Measurements from ENCODE around the gene TCEAL2. TPM values are rescaled to one million over a fixed set of nuclear protein-coding genes. Genes with fewer than 3 reads are reported as not detected.
A peak's percentile ranks its signal among the peaks of the same experiment; 100 is the strongest.

The TCEAL2 gene
- total RNA-seq, 1 experiment from 2014 or later: 12.6 TPM

DNA sequence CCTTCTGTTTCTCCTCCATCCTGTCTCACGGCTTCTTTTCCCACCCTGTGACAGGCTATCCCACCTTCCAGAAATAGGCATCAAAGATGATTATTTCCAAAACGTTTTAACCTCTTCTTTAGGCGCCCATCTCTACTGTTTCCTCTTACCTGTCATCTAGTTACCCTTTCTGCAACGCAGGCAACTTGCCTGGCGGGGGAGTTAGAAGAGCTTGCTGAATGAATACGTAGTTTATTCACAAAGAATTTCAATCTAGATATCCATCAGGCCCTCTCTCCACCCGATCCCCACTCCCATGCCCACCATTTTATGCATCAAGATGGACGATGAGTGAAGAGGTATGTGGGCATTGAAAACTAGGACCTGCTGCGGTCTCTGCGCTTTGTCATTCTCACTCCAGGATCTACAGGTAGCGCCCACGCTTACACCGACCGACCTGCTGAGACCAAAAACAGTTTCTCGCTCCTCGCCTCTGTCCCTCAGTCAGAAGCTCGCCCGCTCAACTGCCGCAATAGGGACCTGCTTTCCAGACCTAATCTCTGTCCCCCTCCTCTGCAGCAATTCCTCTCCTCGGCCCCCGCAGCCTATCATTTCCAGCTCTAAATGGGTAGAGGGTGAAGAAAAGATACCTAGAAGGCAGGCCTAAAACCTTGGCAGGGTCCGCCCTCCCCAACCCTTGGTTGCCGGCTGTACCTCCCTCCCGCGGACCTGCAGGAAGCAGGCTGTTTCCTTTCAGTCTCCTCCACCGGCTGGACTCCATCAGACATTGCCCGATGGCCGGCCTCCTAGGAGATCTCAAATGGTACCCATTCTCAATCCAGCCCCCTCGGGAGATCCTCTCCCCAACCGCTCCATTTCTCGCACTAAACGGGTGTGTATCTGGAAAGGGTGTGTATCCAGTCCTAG is 29.7 kb downstream of the TCEAL2 start:
- Histone ChIP-seq H3K23me2 (ENCODE audit: insufficient read length, low read depth, low read length, poor library complexity, severe bottlenecking) (peaks cover 5% of the 10 kb centered on the region), H3K27ac (ENCODE audit: insufficient read length, low read depth, low read length) (no peak overlapping the region), H2AFZ (ENCODE audit: low read length) (no peak overlapping the region), H2AK5ac (ENCODE audit: insufficient read length, low read length) (no peak overlapping the region), H3K23ac (ENCODE audit: insufficient read length, low read depth, low read length) (no peak overlapping the region), H4K91ac (ENCODE audit: insufficient read length, low read depth, low read length) (no peak overlapping the region), H3K4me2 (ENCODE audit: insufficient read depth, insufficient read length, low read length) (peak overlapping the region; percentile 92), H2BK5ac (ENCODE audit: insufficient read length, low read length) (no peak overlapping the region), H3K79me2 (ENCODE audit: insufficient read depth, low read length) (no peaks in the 10 kb centered on the region), H2BK20ac (ENCODE audit: low read depth, low read length, poor library complexity, severe bottlenecking) (no peak overlapping the region), H4K20me1 (ENCODE audit: control insufficient read depth, insufficient read depth, insufficient read length) (no peaks in the 10 kb centered on the region), H3K4me1 (ENCODE audit: insufficient read depth, low read length) (no peaks in the 10 kb centered on the region), H3K27me3 (ENCODE audit: insufficient read depth, low read length) (no peaks in the 10 kb centered on the region), H4K5ac (ENCODE audit: insufficient read length, low read depth, low read length) (no peak overlapping the region), H3K56ac (ENCODE audit: insufficient read length, low read depth, low read length) (no peak overlapping the region), H2BK12ac (ENCODE audit: insufficient read length, low read depth, low read length) (no peak overlapping the region), H4K8ac (replicated peaks; ENCODE audit: insufficient read length, low read depth, low read length) (no peak overlapping the region), H3T11ph (ENCODE audit: low read length) (no peak overlapping the region), H2BK15ac (ENCODE audit: low read depth, low read length) (no peak overlapping the region), H3K79me1 (ENCODE audit: insufficient read depth, low read depth, low read length, poor library complexity, severe bottlenecking) (no peaks in the 10 kb centered on the region), H2BK120ac (ENCODE audit: low read depth, low read length, poor library complexity, severe bottlenecking) (no peak overlapping the region), H3K9ac (ENCODE audit: extremely low read depth, insufficient read length, low read length) (peak overlapping the region; percentile 26), H3K9me3 (ENCODE audit: control insufficient read depth, low read depth, low read length) (peaks cover 16% of the 10 kb centered on the region), H3K14ac (ENCODE audit: insufficient read depth, low read length) (no peak overlapping the region), H3K4ac (ENCODE audit: low read depth, low read length) (no peak overlapping the region), H3K18ac (ENCODE audit: insufficient read length, low read depth, low read length) (no peak overlapping the region)
- TF ChIP-seq, protein P1, sequence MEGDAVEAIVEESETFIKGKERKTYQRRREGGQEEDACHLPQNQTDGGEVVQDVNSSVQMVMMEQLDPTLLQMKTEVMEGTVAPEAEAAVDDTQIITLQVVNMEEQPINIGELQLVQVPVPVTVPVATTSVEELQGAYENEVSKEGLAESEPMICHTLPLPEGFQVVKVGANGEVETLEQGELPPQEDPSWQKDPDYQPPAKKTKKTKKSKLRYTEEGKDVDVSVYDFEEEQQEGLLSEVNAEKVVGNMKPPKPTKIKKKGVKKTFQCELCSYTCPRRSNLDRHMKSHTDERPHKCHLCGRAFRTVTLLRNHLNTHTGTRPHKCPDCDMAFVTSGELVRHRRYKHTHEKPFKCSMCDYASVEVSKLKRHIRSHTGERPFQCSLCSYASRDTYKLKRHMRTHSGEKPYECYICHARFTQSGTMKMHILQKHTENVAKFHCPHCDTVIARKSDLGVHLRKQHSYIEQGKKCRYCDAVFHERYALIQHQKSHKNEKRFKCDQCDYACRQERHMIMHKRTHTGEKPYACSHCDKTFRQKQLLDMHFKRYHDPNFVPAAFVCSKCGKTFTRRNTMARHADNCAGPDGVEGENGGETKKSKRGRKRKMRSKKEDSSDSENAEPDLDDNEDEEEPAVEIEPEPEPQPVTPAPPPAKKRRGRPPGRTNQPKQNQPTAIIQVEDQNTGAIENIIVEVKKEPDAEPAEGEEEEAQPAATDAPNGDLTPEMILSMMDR (conservative IDR thresholded peaks at IDR 0.05): no peak
- Mint-ChIP-seq H3K9me3 (peaks cover 61 to 65% of the 10 kb centered on the region in 2 experiments), H3K4me1 (peaks cover 7 to 9% of the 10 kb centered on the region in 2 experiments), H3K27me3 (ENCODE audit: low read depth) (peaks cover 5% of the 10 kb centered on the region), H3K4me3 (peak overlapping the region; percentile 91 to 97), H3K27ac (peak overlapping the region; percentile 72 to 96 (median 92); a peak in 4 of 7 replicates), H3K36me3 (ENCODE audit: insufficient read depth in 1 of 3, low read depth in 3 of 3) (peaks cover 0 to 5% (median 0%) of the 10 kb centered on the region in 3 experiments; a peak in 4 of 7 replicates)
- peak; percentile 26 for DNase-seq
- WGBS (ENCODE audit: extremely low coverage, insufficient read length, low lambda C conversion rate): no CpG with 5 or more reads among the region's 32 CpGs
